Right lung (tissue), 5 donors: ENCODE measurements around the gene ATXN2. TPM values are rescaled to one million over a fixed set of nuclear protein-coding genes. Genes with fewer than 3 reads are reported as not detected.

ENCODE experiments used
- DNase-seq, 2 donors: peaks; one replicate each; pipeline ENCODE4 v3.0.0-alpha.2; 2013
- polyA plus RNA-seq, 5 donors: library from polyadenylated mRNA; unstranded; fragments of 120-200 nt; gene quantifications; one replicate each; pipeline versions ENCODE4 v1.2.1 to v1.2.3, GENCODE V29; 2013; ENCODE audit warnings: inconsistent platforms in 1 of 5, low replicate concordance in 1 of 5; ENCODE audit not compliant: insufficient read length in 5 of 5, insufficient read depth in 1 of 5

ATXN2 gene
- polyA plus RNA-seq, 5 donors, result 61.5 to 81.8 (median 68.6) TPM

GRCh38 chr12:111440631-111441030 is 158.5 kb downstream of the ATXN2 start:
- DNase-seq, result no peak

- no peak for DNase-seq
These were observed 159.0 kb downstream of the ATXN2 start for GRCh38 chr12:111440152-111440551.

GRCh38 chr12:111439657-111440151 is 159.4 kb downstream of the ATXN2 start:
- DNase-seq, result no peak

- no peak for DNase-seq
These were observed 160.6 kb downstream of the ATXN2 start for GRCh38 chr12:111438481-111438880.

- no peak for DNase-seq
These were observed 161.2 kb downstream of the ATXN2 start for GRCh38 chr12:111437816-111438454.

GRCh38 chr12:111436811-111437210 is 162.3 kb downstream of the ATXN2 start:
- DNase-seq, result no peak

GRCh38 chr12:111436266-111436665 is 162.8 kb downstream of the ATXN2 start:
- DNase-seq, result no peak

- DNase-seq, result no peak
These were observed 163.4 kb downstream of the ATXN2 start for GRCh38 chr12:111435661-111436201.

GRCh38 chr12:111434680-111435338 is 164.3 kb downstream of the ATXN2 start:
- peak; percentile 49 to 59 for DNase-seq

- DNase-seq, result no peak
These were observed 165.1 kb downstream of the ATXN2 start for GRCh38 chr12:111434049-111434448.

GRCh38 chr12:111431772-111432171 is 167.3 kb downstream of the ATXN2 start:
- DNase-seq, result no peak

GRCh38 chr12:111430433-111431353 is 168.4 kb downstream of the ATXN2 start:
- DNase-seq, result no peak

GRCh38 chr12:111429828-111430432 is 169.2 kb downstream of the ATXN2 start:
- DNase-seq, result no peak

- DNase-seq, result no peak
These were observed 170.4 kb downstream of the ATXN2 start for GRCh38 chr12:111428728-111429175.

- no peak for DNase-seq
These were observed 170.9 kb downstream of the ATXN2 start for GRCh38 chr12:111428081-111428727.

- DNase-seq, result no peak
These were observed 171.6 kb downstream of the ATXN2 start for GRCh38 chr12:111427417-111428074.

- DNase-seq, result no peak
These were observed 172.6 kb downstream of the ATXN2 start for GRCh38 chr12:111426344-111427185.

GRCh38 chr12:111425655-111426054 is 173.5 kb downstream of the ATXN2 start:
- DNase-seq, result no peak

GRCh38 chr12:111424793-111425251 is 174.3 kb downstream of the ATXN2 start:
- no peak for DNase-seq
